Loucy (cell line): ENCODE data around the gene TTC23.

Experiments
- H2AFZ ChIP-seq: fragments of 200-600 bp; sonication (generic); 2 replicates; pipeline ENCODE4 v1.6.0; 2016; ENCODE audit warnings: antibody characterized with exemption, mild to moderate bottlenecking, low read length, moderate library complexity
- H3F3A ChIP-seq: fragments of 200-600 bp; 2 replicates; pipeline ENCODE4 v1.6.0; 2016; ENCODE audit warnings: antibody characterized with exemption, low read depth, mild to moderate bottlenecking
- H3K27me3 ChIP-seq: fragments of 200-600 bp; sonication (generic); 2 replicates; pipeline ENCODE4 v1.6.1; 2014; ENCODE audit warnings: low read length, mild to moderate bottlenecking; ENCODE audit not compliant: insufficient read depth, poor library complexity, severe bottlenecking
- H3K36me3 ChIP-seq: fragments of 200-600 bp; sonication (generic); 2 replicates; pipeline ENCODE4 v1.6.1; 2016; ENCODE audit warnings: low read length; ENCODE audit not compliant: insufficient read depth
- H3K4me1 ChIP-seq: fragments of 200-600 bp; sonication (generic); 2 replicates; pipeline ENCODE4 v1.5.1; 2014; ENCODE audit warnings: low read length, mild to moderate bottlenecking; ENCODE audit not compliant: insufficient read depth, poor library complexity, severe bottlenecking
- H3K4me2 ChIP-seq: fragments of 200-600 bp; sonication (generic); 2 replicates; pipeline ENCODE4 v1.6.0; 2014; ENCODE audit warnings: antibody characterized with exemption, low read length, low read depth, mild to moderate bottlenecking; ENCODE audit not compliant: poor library complexity, severe bottlenecking
- H3K4me3 ChIP-seq: fragments of 200-600 bp; sonication (generic); 2 replicates; pipeline ENCODE4 v1.5.1; 2014; ENCODE audit warnings: low read length, mild to moderate bottlenecking, mixed read lengths; ENCODE audit not compliant: poor library complexity, severe bottlenecking
- H3K79me2 ChIP-seq: fragments of 200-600 bp; sonication (generic); 2 replicates; pipeline ENCODE4 v1.6.1; 2014; ENCODE audit warnings: low read length; ENCODE audit not compliant: insufficient read depth
- H3K9ac ChIP-seq: fragments of 200-600 bp; sonication (generic); 2 replicates; pipeline ENCODE4 v1.6.0; 2014; ENCODE audit warnings: mild to moderate bottlenecking, low read depth, low read length, moderate library complexity; ENCODE audit not compliant: poor library complexity, severe bottlenecking
- H3K9me2 ChIP-seq: fragments of 200-600 bp; sonication (generic); replicated peaks from 2 replicates; pipeline ENCODE4 v1.6.1; 2016; ENCODE audit warnings: low read depth, low read length, mixed read lengths
- H3K9me3 ChIP-seq: fragments of 200-600 bp; sonication (generic); 2 replicates; pipeline ENCODE4 v1.6.1; 2014; ENCODE audit warnings: mild to moderate bottlenecking, antibody characterized with exemption, low read length, low read depth; ENCODE audit not compliant: insufficient read depth
- H4K20me1 ChIP-seq: fragments of 200-600 bp; sonication (generic); 2 replicates; pipeline ENCODE4 v1.6.0; 2014; ENCODE audit warnings: antibody characterized with exemption, low read length, mild to moderate bottlenecking; ENCODE audit not compliant: insufficient read depth, poor library complexity, severe bottlenecking
- EZH2phosphoT487 ChIP-seq: fragments of 200-600 bp; IDR thresholded peaks from 2 replicates; pipeline ENCODE4 v1.6.1; 2018; ENCODE audit warnings: antibody characterized with exemption, mild to moderate bottlenecking, moderate library complexity, borderline replicate concordance
- TF ChIP-seq, protein P1 (sequence below): fragments of 200-600 bp; sonication (generic); conservative IDR thresholded peaks from 2 replicates; pipeline ENCODE4 v1.5.1; 2014; ENCODE audit warnings: mild to moderate bottlenecking, antibody characterized with exemption, low read length

The TTC23 gene

DNA sequence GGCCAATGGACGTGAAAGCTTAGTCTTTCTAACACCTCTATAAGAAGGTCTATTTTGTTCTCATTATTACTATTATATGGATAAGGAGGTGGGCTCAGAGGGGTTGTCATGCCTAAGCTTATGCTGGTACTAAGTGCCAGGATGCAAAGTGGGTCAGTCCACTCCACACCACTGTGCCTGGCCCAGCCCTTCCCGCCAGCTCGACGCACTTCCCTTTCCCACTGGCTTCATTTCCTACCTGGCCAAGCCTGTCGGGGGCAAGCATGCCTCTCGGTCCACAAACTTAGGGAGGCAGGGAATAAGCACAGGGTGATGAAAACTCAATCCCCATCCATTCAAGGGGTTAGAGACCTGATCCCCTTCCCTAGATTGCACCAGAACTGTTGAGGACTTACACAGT, 150.4 kb downstream of the TTC23 start:
- Histone ChIP-seq H3F3A (no peaks in the 10 kb centered on the region), H3K27me3 (no peaks in the 10 kb centered on the region), H2AFZ (no peak overlapping the region), H3K4me1 (peaks cover 5% of the 10 kb centered on the region), H3K4me2 (no peak overlapping the region), H3K4me3 (no peak overlapping the region), H3K79me2 (no peaks in the 10 kb centered on the region), H3K9me3 (no peaks in the 10 kb centered on the region), H4K20me1 (no peaks in the 10 kb centered on the region), H3K9ac (no peak overlapping the region), H3K9me2 (no peaks in the 10 kb centered on the region), H3K36me3 (no peaks in the 10 kb centered on the region)
- TF ChIP-seq EZH2phosphoT487: no peak
- TF ChIP-seq, protein P1, sequence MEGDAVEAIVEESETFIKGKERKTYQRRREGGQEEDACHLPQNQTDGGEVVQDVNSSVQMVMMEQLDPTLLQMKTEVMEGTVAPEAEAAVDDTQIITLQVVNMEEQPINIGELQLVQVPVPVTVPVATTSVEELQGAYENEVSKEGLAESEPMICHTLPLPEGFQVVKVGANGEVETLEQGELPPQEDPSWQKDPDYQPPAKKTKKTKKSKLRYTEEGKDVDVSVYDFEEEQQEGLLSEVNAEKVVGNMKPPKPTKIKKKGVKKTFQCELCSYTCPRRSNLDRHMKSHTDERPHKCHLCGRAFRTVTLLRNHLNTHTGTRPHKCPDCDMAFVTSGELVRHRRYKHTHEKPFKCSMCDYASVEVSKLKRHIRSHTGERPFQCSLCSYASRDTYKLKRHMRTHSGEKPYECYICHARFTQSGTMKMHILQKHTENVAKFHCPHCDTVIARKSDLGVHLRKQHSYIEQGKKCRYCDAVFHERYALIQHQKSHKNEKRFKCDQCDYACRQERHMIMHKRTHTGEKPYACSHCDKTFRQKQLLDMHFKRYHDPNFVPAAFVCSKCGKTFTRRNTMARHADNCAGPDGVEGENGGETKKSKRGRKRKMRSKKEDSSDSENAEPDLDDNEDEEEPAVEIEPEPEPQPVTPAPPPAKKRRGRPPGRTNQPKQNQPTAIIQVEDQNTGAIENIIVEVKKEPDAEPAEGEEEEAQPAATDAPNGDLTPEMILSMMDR: no peak

DNA sequence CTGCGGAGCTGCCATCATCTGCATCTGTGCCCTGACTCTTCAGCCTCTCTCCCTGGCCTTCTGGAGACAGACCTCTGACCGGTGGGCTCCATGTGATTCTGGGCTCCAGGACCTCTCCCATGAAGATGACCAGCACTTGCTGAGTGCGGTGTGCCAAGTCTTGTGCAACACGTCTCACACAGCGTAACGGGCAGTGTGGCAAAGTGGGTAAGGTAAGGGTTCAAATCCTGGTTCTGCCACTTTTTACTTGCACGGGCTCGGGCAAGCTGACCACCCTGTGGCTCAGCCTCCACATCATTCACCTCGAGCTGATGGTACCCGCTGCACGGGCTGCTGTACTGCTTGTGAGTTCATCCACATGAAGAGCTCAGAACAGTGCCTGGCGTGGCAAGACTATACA, 151.0 kb downstream of the TTC23 start:
- H3K4me3 ChIP-seq: no peak overlapping the region
- H3K4me1 ChIP-seq: peaks cover 5% of the 10 kb centered on the region

DNA sequence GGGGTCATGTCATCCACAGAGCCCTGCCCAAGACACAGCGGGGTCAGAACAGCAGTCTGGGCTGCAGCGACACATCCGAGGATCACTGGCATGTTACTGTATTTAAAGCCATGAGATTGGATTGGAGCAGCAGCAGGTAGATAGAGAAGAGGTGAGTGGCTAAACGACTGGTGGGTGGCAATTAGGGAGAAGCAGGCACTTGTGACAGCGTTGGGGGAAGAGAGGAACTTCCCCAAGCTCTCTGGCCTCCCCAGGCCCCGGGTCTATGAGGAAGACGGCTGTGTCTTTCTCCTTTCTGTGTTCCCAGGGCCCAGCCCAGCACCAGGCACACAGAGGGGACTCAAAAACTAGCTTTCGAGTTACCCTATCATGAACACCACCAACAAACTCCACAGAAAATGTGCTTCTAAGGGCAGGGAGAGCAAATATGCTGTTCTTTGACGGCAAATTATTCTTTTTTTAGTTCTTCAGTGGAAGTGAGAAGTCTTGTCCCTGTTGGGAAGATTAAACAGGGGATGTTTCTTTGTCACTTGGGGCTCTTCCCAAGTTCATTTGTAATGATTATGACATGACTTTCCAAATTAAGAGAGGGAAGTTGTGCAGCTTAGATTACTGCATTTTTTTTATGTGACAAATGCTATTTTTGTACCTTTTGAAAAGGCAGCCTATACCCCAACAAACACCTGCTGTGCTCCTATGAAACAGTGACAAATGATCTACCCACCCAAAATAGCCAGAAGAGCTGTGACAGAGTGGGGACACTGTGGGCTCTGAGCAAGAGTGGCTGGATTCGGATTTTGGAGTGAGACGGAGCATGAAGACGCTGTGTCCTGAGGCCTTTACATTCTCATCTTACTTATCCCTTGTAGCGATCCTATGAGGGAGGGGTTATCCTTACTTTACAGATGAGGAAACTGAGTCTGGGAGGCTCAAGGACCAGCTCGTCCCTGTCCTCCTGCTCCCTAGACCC, 151.7 kb downstream of the TTC23 start:
- no peak overlapping the region for H3K4me2 ChIP-seq
- no peaks in the 10 kb centered on the region for H3K9me2 ChIP-seq
- H3K4me3 ChIP-seq: no peak overlapping the region
- no peaks in the 10 kb centered on the region for H4K20me1 ChIP-seq
- no peak overlapping the region for H3K9ac ChIP-seq
- no peaks in the 10 kb centered on the region for H3F3A ChIP-seq
- TF ChIP-seq EZH2phosphoT487: no peak
- TF ChIP-seq, protein P1: no peak
- no peaks in the 10 kb centered on the region for H3K9me3 ChIP-seq
- H3K36me3 ChIP-seq: no peaks in the 10 kb centered on the region
- peaks cover 5% of the 10 kb centered on the region for H3K4me1 ChIP-seq
- H3K79me2 ChIP-seq: no peaks in the 10 kb centered on the region
- no peaks in the 10 kb centered on the region for H3K27me3 ChIP-seq
- H2AFZ ChIP-seq: no peak overlapping the region

More for the DNA sequence above, 151.0 kb downstream of the TTC23 start:
- Histone ChIP-seq H4K20me1 (no peaks in the 10 kb centered on the region), H3F3A (no peaks in the 10 kb centered on the region), H3K9ac (no peak overlapping the region), H3K9me3 (no peaks in the 10 kb centered on the region), H2AFZ (no peak overlapping the region), H3K36me3 (no peaks in the 10 kb centered on the region), H3K9me2 (no peaks in the 10 kb centered on the region), H3K4me2 (no peak overlapping the region), H3K79me2 (no peaks in the 10 kb centered on the region), H3K27me3 (no peaks in the 10 kb centered on the region)
- TF ChIP-seq, protein P1: no peak
- TF ChIP-seq EZH2phosphoT487: no peak
